Astrocyte (in vitro differentiated cells and primary cell): ENCODE results near the gene CHAT.

Source experiments
- CTCF ChIP-seq: IDR thresholded peaks from 2 replicates; pipeline ENCODE4 v1.5.1; 2011; ENCODE audit warnings: low read depth, mild to moderate bottlenecking, inconsistent platforms, low read length, moderate library complexity; ENCODE audit not compliant: insufficient read depth
- EZH2 ChIP-seq: IDR thresholded peaks from 2 replicates; pipeline ENCODE4 v1.6.1; 2012; ENCODE audit warnings: mild to moderate bottlenecking, low read length, inconsistent platforms; ENCODE audit not compliant: insufficient read depth

GRCh38 chr10:49620286-49620810 lies 6.5 kb downstream of the CHAT start:
- TF ChIP-seq CTCF (no peak), EZH2 (no peak)
